ENCODE measurements around the gene RP2.

RP2 gene

GRCh38 chrX:46840946-46841345 is 4.1 kb downstream of the RP2 start:
- H3K4me3 ChIP-seq (ENCODE audit: low read depth, low read length) = no peak overlapping the region
- in situ Hi-C loops (cut with HindIII; ENCODE audit: low sequenced_read_pairs) = no loop called here
- no peak for DNase-seq (ENCODE audit: low read depth, low spot score)
- no peak for TF ChIP-seq CTCF (IDR thresholded peaks at IDR 0.05; ENCODE audit: low read depth, low read length)

GRCh38 chrX:46841346-46841745 is 4.5 kb downstream of the RP2 start:
- no peak overlapping the region for H3K4me3 ChIP-seq (ENCODE audit: low read depth, low read length)
- DNase-seq (ENCODE audit: low read depth, low spot score) = no peak
- in situ Hi-C loops (cut with HindIII; ENCODE audit: low sequenced_read_pairs) = no loop called here
- TF ChIP-seq CTCF (IDR thresholded peaks at IDR 0.05; ENCODE audit: low read depth, low read length) = no peak

GRCh38 chrX:46844913-46845312 is 8.1 kb downstream of the RP2 start:
- in situ Hi-C loops (cut with HindIII; ENCODE audit: low sequenced_read_pairs) = no loop called here
- DNase-seq (ENCODE audit: low read depth, low spot score) = no peak
- H3K4me3 ChIP-seq (ENCODE audit: low read depth, low read length) = no peak overlapping the region
- TF ChIP-seq CTCF (IDR thresholded peaks at IDR 0.05; ENCODE audit: low read depth, low read length) = no peak

GRCh38 chrX:46849933-46850332 is 13.1 kb downstream of the RP2 start:
- in situ Hi-C loops (cut with HindIII; ENCODE audit: low sequenced_read_pairs) = no loop called here
- no peak overlapping the region for H3K4me3 ChIP-seq (ENCODE audit: low read depth, low read length)
- no peak for DNase-seq (ENCODE audit: low read depth, low spot score)
- TF ChIP-seq CTCF (IDR thresholded peaks at IDR 0.05; ENCODE audit: low read depth, low read length) = no peak

GRCh38 chrX:46850771-46851170 is 13.9 kb downstream of the RP2 start:
- no peak overlapping the region for H3K4me3 ChIP-seq (ENCODE audit: low read depth, low read length)
- TF ChIP-seq CTCF (IDR thresholded peaks at IDR 0.05; ENCODE audit: low read depth, low read length) = no peak
- in situ Hi-C loops (cut with HindIII; ENCODE audit: low sequenced_read_pairs) = no loop called here
- no peak for DNase-seq (ENCODE audit: low read depth, low spot score)

- in situ Hi-C loops (cut with HindIII; ENCODE audit: low sequenced_read_pairs) = no loop called here
- no peak for TF ChIP-seq CTCF (IDR thresholded peaks at IDR 0.05; ENCODE audit: low read depth, low read length)
- DNase-seq (ENCODE audit: low read depth, low spot score) = no peak
- H3K4me3 ChIP-seq (ENCODE audit: low read depth, low read length) = no peak overlapping the region
Observed at GRCh38 chrX:46856483-46856882, 19.6 kb downstream of the RP2 start.

GRCh38 chrX:46860557-46860956 is 23.7 kb downstream of the RP2 start:
- DNase-seq (ENCODE audit: low read depth, low spot score) = no peak
- TF ChIP-seq CTCF (IDR thresholded peaks at IDR 0.05; ENCODE audit: low read depth, low read length) = no peak
- no peak overlapping the region for H3K4me3 ChIP-seq (ENCODE audit: low read depth, low read length)
- in situ Hi-C loops (cut with HindIII; ENCODE audit: low sequenced_read_pairs) = no loop called here
